Measurements from ENCODE around the gene UGT1A5. TPM values are rescaled to one million over a fixed set of nuclear protein-coding genes. Genes with fewer than 3 reads are reported as not detected.
"Not testable (repeated sequence)": the region's sequence is repeated elsewhere in the genome, so short reads cannot be mapped to it uniquely, and the experiment has no call there.

Gene UGT1A5
- total RNA-seq, 1 experiment from 2014 or later: not detected

DNA sequence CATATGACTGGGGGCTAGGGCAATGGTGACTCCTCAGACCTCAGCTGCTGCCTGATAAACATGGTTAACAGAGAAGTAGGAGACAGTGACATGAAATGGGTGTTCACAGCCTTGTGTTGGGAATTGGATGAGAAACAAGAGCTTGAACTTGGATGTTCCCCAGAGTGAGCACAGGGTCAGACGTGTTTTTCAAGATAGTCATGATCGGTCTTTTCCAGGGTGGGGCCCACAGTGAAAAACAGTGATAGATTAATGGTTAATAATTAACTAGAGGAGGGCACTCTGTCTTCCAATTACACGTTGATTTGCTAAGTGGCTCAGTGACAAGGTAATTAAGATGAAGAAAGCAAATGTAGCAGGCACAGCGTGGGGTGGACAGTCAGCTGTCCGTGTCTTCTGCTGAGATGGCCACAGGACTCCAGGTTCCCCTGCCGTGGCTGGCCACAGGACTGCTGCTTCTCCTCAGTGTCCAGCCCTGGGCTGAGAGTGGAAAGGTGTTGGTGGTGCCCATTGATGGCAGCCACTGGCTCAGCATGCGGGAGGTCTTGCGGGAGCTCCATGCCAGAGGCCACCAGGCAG, 16.1 kb downstream of the UGT1A5 start, which contains the start of gene UGT1A3:
Gene UGT1A3, plus strand, starts transcription at position 320 of the 579 bp plus-strand sequence. Its CDS starts 85 bp downstream, at position 405.
- intact Hi-C loops (cut with micrococcal nuclease; ENCODE audit: unreplicated experiment): no loop called here
- POLR2A ChIA-PET (ENCODE audit: low non-redundant PET): no interaction called here
- Histone ChIP-seq H3K4me3 (ENCODE audit: low read depth, low read length, poor library complexity, severe bottlenecking) (no peak within 1 kb of the TSS), H3K4me1 (ENCODE audit: insufficient read depth, low read length, poor library complexity, severe bottlenecking) (no peaks in the 10 kb centered on the region), H3K27ac (ENCODE audit: low read depth, low read length, poor library complexity, severe bottlenecking) (no peak within 1 kb of the TSS), H3K9me3 (ENCODE audit: low read depth, low read length, poor library complexity, severe bottlenecking) (no peaks in the 10 kb centered on the region), H3K36me3 (ENCODE audit: insufficient read depth, low read length, poor library complexity, severe bottlenecking) (no peaks in the 10 kb centered on the region), H3K27me3 (replicated peaks; ENCODE audit: insufficient read depth, low read depth, low read length, poor library complexity) (no peaks in the 10 kb centered on the region)
- TF ChIP-seq, protein P1, sequence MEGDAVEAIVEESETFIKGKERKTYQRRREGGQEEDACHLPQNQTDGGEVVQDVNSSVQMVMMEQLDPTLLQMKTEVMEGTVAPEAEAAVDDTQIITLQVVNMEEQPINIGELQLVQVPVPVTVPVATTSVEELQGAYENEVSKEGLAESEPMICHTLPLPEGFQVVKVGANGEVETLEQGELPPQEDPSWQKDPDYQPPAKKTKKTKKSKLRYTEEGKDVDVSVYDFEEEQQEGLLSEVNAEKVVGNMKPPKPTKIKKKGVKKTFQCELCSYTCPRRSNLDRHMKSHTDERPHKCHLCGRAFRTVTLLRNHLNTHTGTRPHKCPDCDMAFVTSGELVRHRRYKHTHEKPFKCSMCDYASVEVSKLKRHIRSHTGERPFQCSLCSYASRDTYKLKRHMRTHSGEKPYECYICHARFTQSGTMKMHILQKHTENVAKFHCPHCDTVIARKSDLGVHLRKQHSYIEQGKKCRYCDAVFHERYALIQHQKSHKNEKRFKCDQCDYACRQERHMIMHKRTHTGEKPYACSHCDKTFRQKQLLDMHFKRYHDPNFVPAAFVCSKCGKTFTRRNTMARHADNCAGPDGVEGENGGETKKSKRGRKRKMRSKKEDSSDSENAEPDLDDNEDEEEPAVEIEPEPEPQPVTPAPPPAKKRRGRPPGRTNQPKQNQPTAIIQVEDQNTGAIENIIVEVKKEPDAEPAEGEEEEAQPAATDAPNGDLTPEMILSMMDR (conservative IDR thresholded peaks at IDR 0.05; ENCODE audit: low read depth, low read length): no peak
- TF ChIP-seq EZH2 (IDR thresholded peaks at IDR 0.05; ENCODE audit: borderline replicate concordance, low read depth, low read length, poor library complexity, severe bottlenecking): no peak
- no peak for DNase-seq (ENCODE audit: low spot score)
- CTCF ChIA-PET: no interaction called here
- no TSS peak for BruUV-seq (replicated peaks)

DNA sequence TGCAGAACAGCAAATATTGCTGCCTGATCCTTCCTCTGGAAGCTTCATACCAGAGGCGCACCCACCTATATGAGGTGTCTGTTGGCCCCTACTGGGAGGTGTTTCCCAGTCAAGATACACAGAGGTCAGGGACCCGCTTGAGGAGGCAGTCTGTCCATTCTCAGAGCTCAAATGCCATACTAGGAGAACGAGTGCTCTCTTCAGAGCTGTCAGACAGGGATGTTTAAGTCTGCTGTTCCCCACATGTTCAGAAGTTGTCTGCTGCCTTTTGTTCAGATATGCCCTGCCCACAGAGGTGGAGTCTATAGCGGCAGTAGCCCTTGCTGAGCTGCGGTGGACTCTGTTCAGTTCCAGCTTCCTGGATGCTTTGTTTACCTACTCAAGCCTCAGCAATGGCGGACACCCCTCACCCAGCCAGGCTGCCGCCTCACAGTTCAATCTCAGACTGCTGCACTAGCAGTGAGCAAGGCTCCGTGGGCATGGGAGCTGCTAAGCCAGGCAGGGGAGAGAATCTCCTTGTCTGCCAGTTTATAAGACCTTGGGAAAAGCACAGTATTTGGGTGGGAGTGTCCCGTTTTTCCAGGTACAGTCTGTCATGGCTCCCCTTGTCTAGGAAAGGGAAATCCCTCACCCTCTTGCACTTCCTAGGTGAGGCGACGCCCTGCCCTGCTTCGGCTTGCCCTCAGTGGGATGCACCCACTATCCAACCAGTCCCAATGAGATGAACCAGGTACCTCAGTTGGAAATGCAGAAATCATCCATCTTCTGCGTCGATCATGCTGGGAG, 24.4 kb downstream of the UGT1A5 start:
- H3K4me3 ChIP-seq (ENCODE audit: low read depth, low read length, poor library complexity, severe bottlenecking); CTCF ChIA-PET; H3K27ac ChIP-seq (ENCODE audit: low read depth, low read length, poor library complexity, severe bottlenecking); H3K4me1 ChIP-seq (ENCODE audit: insufficient read depth, low read length, poor library complexity, severe bottlenecking); POLR2A ChIA-PET (ENCODE audit: low non-redundant PET); BruUV-seq (replicated peaks); intact Hi-C loops (cut with micrococcal nuclease; ENCODE audit: unreplicated experiment); H3K27me3 ChIP-seq (replicated peaks; ENCODE audit: insufficient read depth, low read depth, low read length, poor library complexity); H3K9me3 ChIP-seq (ENCODE audit: low read depth, low read length, poor library complexity, severe bottlenecking); H3K36me3 ChIP-seq (ENCODE audit: insufficient read depth, low read length, poor library complexity, severe bottlenecking); DNase-seq (ENCODE audit: low spot score): not testable (repeated sequence)

DNA sequence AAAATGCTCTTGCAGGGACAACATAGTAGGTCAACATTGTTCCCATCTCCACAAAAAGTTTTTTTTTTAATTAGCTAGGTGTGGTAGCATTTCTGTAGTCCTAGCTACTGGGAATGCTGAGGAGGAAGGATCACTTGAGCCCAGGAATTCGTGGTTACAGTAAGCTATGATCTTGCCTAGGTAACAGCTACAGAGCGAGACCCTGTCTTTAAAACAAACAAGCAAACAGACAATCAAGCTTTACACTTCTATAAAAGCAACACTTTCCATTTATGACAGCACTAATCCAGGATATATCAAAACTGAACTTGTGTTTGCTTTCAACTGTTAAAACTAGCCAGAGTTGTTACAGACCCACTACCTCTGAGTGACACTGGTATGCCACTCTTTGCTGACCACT, 28.2 kb downstream of the UGT1A5 start:
- H3K4me1 ChIP-seq (ENCODE audit: insufficient read depth, low read length, poor library complexity, severe bottlenecking): no peaks in the 10 kb centered on the region
- ChIA-PET POLR2A (ENCODE audit: low non-redundant PET) (no interaction called here), CTCF (no interaction called here)
- intact Hi-C loops (cut with micrococcal nuclease; ENCODE audit: unreplicated experiment): no loop called here
- H3K4me3 ChIP-seq (ENCODE audit: low read depth, low read length, poor library complexity, severe bottlenecking): no peak overlapping the region
- H3K9me3 ChIP-seq (ENCODE audit: low read depth, low read length, poor library complexity, severe bottlenecking): no peaks in the 10 kb centered on the region
- TF ChIP-seq, protein P1 (conservative IDR thresholded peaks at IDR 0.05; ENCODE audit: low read depth, low read length): no peak
- no peak for TF ChIP-seq EZH2 (IDR thresholded peaks at IDR 0.05; ENCODE audit: borderline replicate concordance, low read depth, low read length, poor library complexity, severe bottlenecking)
- BruUV-seq (replicated peaks): no TSS peak
- no peaks in the 10 kb centered on the region for H3K27me3 ChIP-seq (replicated peaks; ENCODE audit: insufficient read depth, low read depth, low read length, poor library complexity)
- no peak overlapping the region for H3K27ac ChIP-seq (ENCODE audit: low read depth, low read length, poor library complexity, severe bottlenecking)
- no peak for DNase-seq (ENCODE audit: low spot score)
- no peaks in the 10 kb centered on the region for H3K36me3 ChIP-seq (ENCODE audit: insufficient read depth, low read length, poor library complexity, severe bottlenecking)

Measured in A673 (cell line).